IPS-NIHi7 (cell line): ENCODE measurements around the gene SCRN1.

Source experiments
- DNase-seq: peaks from one replicate; pipeline ENCODE4 v3.0.0; 2012; ENCODE audit warnings: mixed read lengths; ENCODE audit errors: extremely low spot score

SCRN1 gene

GRCh38 chr7:29926741-29927140 lies 62.9 kb downstream of the SCRN1 start:
- DNase-seq: no peak

- no peak for DNase-seq
Measured at GRCh38 chr7:29926216-29926615, 63.4 kb downstream of the SCRN1 start.

- no peak for DNase-seq
Measured at GRCh38 chr7:29924684-29925083, 64.9 kb downstream of the SCRN1 start.

- DNase-seq: no peak
Measured at GRCh38 chr7:29924006-29924405, 65.6 kb downstream of the SCRN1 start.

GRCh38 chr7:29922921-29923700 lies 66.5 kb downstream of the SCRN1 start:
- DNase-seq: no peak

GRCh38 chr7:29921404-29922010 lies 68.1 kb downstream of the SCRN1 start:
- DNase-seq: peak; percentile 85

GRCh38 chr7:29920491-29920890 lies 69.1 kb downstream of the SCRN1 start:
- DNase-seq: no peak

- no peak for DNase-seq
Measured at GRCh38 chr7:29919790-29920189, 69.8 kb downstream of the SCRN1 start.

- no peak for DNase-seq
Measured at GRCh38 chr7:29918850-29919249, 70.8 kb downstream of the SCRN1 start.

GRCh38 chr7:29917641-29918040 lies 72.0 kb downstream of the SCRN1 start:
- DNase-seq: no peak

- peak; percentile 4 for DNase-seq
Measured at GRCh38 chr7:29915481-29916215, 74.0 kb downstream of the SCRN1 start.

GRCh38 chr7:29914180-29914579 lies 75.4 kb downstream of the SCRN1 start:
- DNase-seq: peak; percentile 2

GRCh38 chr7:29906200-29907022 lies 83.2 kb downstream of the SCRN1 start:
- no peak for DNase-seq

GRCh38 chr7:29900745-29901144 lies 88.9 kb downstream of the SCRN1 start:
- DNase-seq: no peak

GRCh38 chr7:29898301-29898700 lies 91.3 kb downstream of the SCRN1 start:
- peak; percentile 1 for DNase-seq

GRCh38 chr7:29896685-29897411 lies 92.8 kb downstream of the SCRN1 start:
- DNase-seq: no peak

- DNase-seq: peak; percentile 0
Measured at GRCh38 chr7:29895559-29895958, 94.0 kb downstream of the SCRN1 start.

- no peak for DNase-seq
Measured at GRCh38 chr7:29894256-29894655, 95.3 kb downstream of the SCRN1 start.

GRCh38 chr7:29893351-29893965 lies 96.1 kb downstream of the SCRN1 start:
- peak; percentile 6 for DNase-seq

- DNase-seq: no peak
Measured at GRCh38 chr7:29892231-29892630, 97.4 kb downstream of the SCRN1 start.

- peak; percentile 3 for DNase-seq
Measured at GRCh38 chr7:29891766-29892165, 97.8 kb downstream of the SCRN1 start.
